Hepatocyte (in vitro differentiated cells): ENCODE measurements around the gene KCNMA1. TPM values are rescaled to one million over a fixed set of nuclear protein-coding genes. Genes with fewer than 3 reads are reported as not detected.

Experiments
- DNase-seq: peaks from one replicate; pipeline ENCODE4 v3.0.0-alpha.2; 2016; ENCODE audit warnings: low spot score
- H2AFZ ChIP-seq: fragments of 200-600 bp; sonication (generic); 2 replicates; pipeline ENCODE4 v1.6.0; 2016; ENCODE audit warnings: antibody characterized with exemption, mild to moderate bottlenecking
- H3K27ac ChIP-seq: fragments of 200-600 bp; sonication (generic); 2 replicates; pipeline ENCODE4 v1.5.1; 2016; ENCODE audit warnings: mild to moderate bottlenecking
- H3K27me3 ChIP-seq: fragments of 200-600 bp; sonication (generic); 2 replicates; pipeline ENCODE4 v1.6.1; 2016
- H3K36me3 ChIP-seq: fragments of 200-600 bp; sonication (generic); replicated peaks from 2 replicates; pipeline ENCODE4 v1.5.1; 2016; ENCODE audit warnings: low read depth; ENCODE audit not compliant: insufficient read depth
- H3K4me1 ChIP-seq: fragments of 200-600 bp; sonication (generic); 2 replicates; pipeline ENCODE4 v1.5.1; 2016; ENCODE audit warnings: mild to moderate bottlenecking, moderate library complexity; ENCODE audit not compliant: insufficient read depth
- H3K4me2 ChIP-seq: fragments of 200-600 bp; sonication (generic); 2 replicates; pipeline ENCODE4 v1.6.0; 2016
- H3K4me3 ChIP-seq: fragments of 200-600 bp; sonication (generic); 2 replicates; pipeline ENCODE4 v1.5.1; 2016; ENCODE audit warnings: mild to moderate bottlenecking
- H3K79me2 ChIP-seq: fragments of 200-600 bp; sonication (generic); 2 replicates; pipeline ENCODE4 v1.6.0; 2017; ENCODE audit warnings: mild to moderate bottlenecking
- H3K9me2 ChIP-seq: fragments of 200-600 bp; sonication (generic); replicated peaks from 2 replicates; pipeline ENCODE4 v1.6.0; 2017; ENCODE audit warnings: mild to moderate bottlenecking; ENCODE audit not compliant: insufficient read depth
- H3K9me3 ChIP-seq: fragments of 200-600 bp; sonication (generic); 2 replicates; pipeline ENCODE4 v1.5.1; 2016; ENCODE audit warnings: low read depth, mild to moderate bottlenecking
- H4K20me1 ChIP-seq: fragments of 200-600 bp; sonication (generic); 2 replicates; pipeline ENCODE4 v1.6.0; 2016; ENCODE audit warnings: mild to moderate bottlenecking; ENCODE audit not compliant: insufficient read depth, poor library complexity, severe bottlenecking
- CTCF ChIP-seq: fragments of 200-600 bp; sonication (generic); IDR thresholded peaks from 2 replicates; pipeline ENCODE4 v1.5.1; 2016; ENCODE audit warnings: antibody characterized with exemption, mild to moderate bottlenecking; ENCODE audit not compliant: poor library complexity
- EZH2 ChIP-seq: fragments of 200-600 bp; sonication (generic); IDR thresholded peaks from 2 replicates; pipeline ENCODE4 v1.6.1; 2016; ENCODE audit warnings: antibody characterized with exemption, mild to moderate bottlenecking, borderline replicate concordance
- EZH2phosphoT487 ChIP-seq: fragments of 200-600 bp; sonication (generic); IDR thresholded peaks from one replicate; pipeline ENCODE4 v1.6.1; 2018; ENCODE audit warnings: antibody characterized with exemption, mild to moderate bottlenecking, low read depth, moderate library complexity; ENCODE audit not compliant: unreplicated experiment, severe bottlenecking
- WGBS: methylation state at CpG from one replicate; pipeline ENCODE4 v1.1.6; 2016; ENCODE audit warnings: low lambda C conversion rate; ENCODE audit errors: missing lambda C conversion rate; 5-methylcytosine and 5-hydroxymethylcytosine counted together
- polyA plus RNA-seq: library from polyadenylated mRNA; unstranded; fragments of >200 nt; fragmentation: Nextera tagmentation; extraction: Ambion mirVana; gene quantifications from 2 replicates; pipeline ENCODE4 v1.2.1, GENCODE V29; 2016
- total RNA-seq: library from RNA; depleted of rRNA; stranded (reverse); fragments of >200 nt; gene quantifications from 2 replicates; pipeline ENCODE4 v1.2.3, GENCODE V29; 2014

The KCNMA1 gene
- total and polyA plus RNA-seq, 2 experiments from 2014 or later: 42.6 to 73.3 TPM

GRCh38 chr10:77675347-77675746 is 37.7 kb upstream of the KCNMA1 start:
- H4K20me1 ChIP-seq: no peaks in the 10 kb centered on the region
- H3K36me3 ChIP-seq: no peaks in the 10 kb centered on the region
- no peaks in the 10 kb centered on the region for H3K9me3 ChIP-seq
- no peaks in the 10 kb centered on the region for H3K27me3 ChIP-seq
- no peaks in the 10 kb centered on the region for H3K79me2 ChIP-seq
- DNase-seq: no peak
- no peak overlapping the region for H2AFZ ChIP-seq
- H3K9me2 ChIP-seq: no peaks in the 10 kb centered on the region
- H3K4me3 ChIP-seq: no peak overlapping the region
- WGBS: 86% methylated on average over 4 of the region's 4 CpGs
- H3K4me1 ChIP-seq: no peaks in the 10 kb centered on the region
- no peak overlapping the region for H3K4me2 ChIP-seq
- H3K27ac ChIP-seq: no peak overlapping the region
- TF ChIP-seq EZH2 (no peak), EZH2phosphoT487 (no peak), CTCF (no peak)

GRCh38 chr10:77673515-77674140 is 36.0 kb upstream of the KCNMA1 start:
- TF ChIP-seq EZH2phosphoT487 (no peak), CTCF (no peak), EZH2 (no peak)

GRCh38 chr10:77673101-77673500 is 35.5 kb upstream of the KCNMA1 start:
- no peak for TF ChIP-seq EZH2phosphoT487
- no peak for TF ChIP-seq CTCF
- TF ChIP-seq EZH2: no peak
- Histone ChIP-seq H3K9me3 (no peaks in the 10 kb centered on the region), H3K36me3 (no peaks in the 10 kb centered on the region), H2AFZ (no peak overlapping the region), H3K79me2 (no peaks in the 10 kb centered on the region), H3K27ac (no peak overlapping the region), H3K27me3 (no peaks in the 10 kb centered on the region), H3K4me3 (no peak overlapping the region), H3K9me2 (no peaks in the 10 kb centered on the region), H3K4me1 (no peaks in the 10 kb centered on the region), H4K20me1 (no peaks in the 10 kb centered on the region), H3K4me2 (no peak overlapping the region)
- WGBS: 100% methylated on average over 2 of the region's 2 CpGs
- no peak for DNase-seq

More at GRCh38 chr10:77673515-77674140, 36.0 kb upstream of the KCNMA1 start:
- Histone ChIP-seq H4K20me1 (no peaks in the 10 kb centered on the region), H3K9me2 (no peaks in the 10 kb centered on the region), H3K4me1 (no peaks in the 10 kb centered on the region), H3K4me3 (no peak overlapping the region), H3K9me3 (no peaks in the 10 kb centered on the region), H3K79me2 (no peaks in the 10 kb centered on the region), H3K4me2 (no peak overlapping the region), H3K36me3 (no peaks in the 10 kb centered on the region), H2AFZ (no peak overlapping the region), H3K27me3 (no peaks in the 10 kb centered on the region), H3K27ac (no peak overlapping the region)
- 85% methylated on average over 6 of the region's 6 CpGs for WGBS
- DNase-seq: no peak
